Astrocyte (in vitro differentiated cells and primary cell): ENCODE measurements around the gene PHKA2.

Experiments used
- CTCF ChIP-seq: IDR thresholded peaks from 2 replicates; pipeline ENCODE4 v1.5.1; 2011; ENCODE audit warnings: low read depth, mild to moderate bottlenecking, inconsistent platforms, low read length, moderate library complexity; ENCODE audit not compliant: insufficient read depth
- EZH2 ChIP-seq: IDR thresholded peaks from 2 replicates; pipeline ENCODE4 v1.6.1; 2012; ENCODE audit warnings: mild to moderate bottlenecking, low read length, inconsistent platforms; ENCODE audit not compliant: insufficient read depth

GRCh38 chrX:19007868-19008267 is 24.0 kb upstream of the PHKA2 start:
- TF ChIP-seq CTCF (no peak), EZH2 (no peak)
